LNCAP (cell line): Measurements from ENCODE around the gene MCFD2.

Experiments used
- CTCF ChIP-seq: fragments of 450-650 bp; IDR thresholded peaks from 2 replicates; pipeline ENCODE4 v1.5.1; 2017; ENCODE audit warnings: mild to moderate bottlenecking

The MCFD2 gene

GRCh38 chr2:46909771-46910419 is 5.7 kb downstream of the MCFD2 start:
- no peak for TF ChIP-seq CTCF

GRCh38 chr2:46909150-46909549 is 6.5 kb downstream of the MCFD2 start:
- TF ChIP-seq CTCF = no peak

- no peak for TF ChIP-seq CTCF
These were observed 13.1 kb downstream of the MCFD2 start for GRCh38 chr2:46902465-46902864.

- no peak for TF ChIP-seq CTCF
These were observed 14.0 kb downstream of the MCFD2 start for GRCh38 chr2:46901611-46902010.

- TF ChIP-seq CTCF = no peak
These were observed 15.2 kb downstream of the MCFD2 start for GRCh38 chr2:46900381-46900780.

GRCh38 chr2:46899053-46899452 is 16.6 kb downstream of the MCFD2 start:
- no peak for TF ChIP-seq CTCF

- TF ChIP-seq CTCF = no peak
These were observed 17.6 kb downstream of the MCFD2 start for GRCh38 chr2:46898024-46898423.
